ENCODE data around the gene KCNMA1.

Gene KCNMA1

DNA sequence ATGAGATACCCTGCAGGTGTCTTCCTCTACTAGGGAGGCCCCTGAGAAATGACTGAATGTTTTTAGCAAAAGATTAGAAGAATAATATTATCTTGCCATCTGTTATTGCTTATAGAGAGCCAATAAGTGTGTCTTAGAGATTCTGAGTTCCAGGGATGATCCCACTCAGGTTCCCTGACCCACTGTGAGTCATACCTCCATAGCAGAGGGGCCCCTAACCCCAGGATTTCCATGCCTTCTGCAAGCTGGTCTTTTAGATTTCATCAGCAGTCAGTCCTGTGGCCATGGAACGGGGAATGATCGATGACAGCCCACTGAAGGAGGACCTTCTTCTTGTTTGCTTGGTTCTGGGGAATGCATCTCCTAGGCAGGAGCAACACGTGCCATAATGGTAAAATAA lies 333.4 kb downstream of the KCNMA1 start:
- no peak for TF ChIP-seq CTCF (IDR thresholded peaks at IDR 0.05; ENCODE audit: control insufficient read depth, extremely low read depth, insufficient read depth)
- H3K4me3 ChIP-seq (ENCODE audit: low read depth, low read length) = no peak overlapping the region
- no peak for DNase-seq (ENCODE audit: low read depth)

- H3K4me3 ChIP-seq (ENCODE audit: low read depth, low read length) = no peak overlapping the region
- TF ChIP-seq CTCF (IDR thresholded peaks at IDR 0.05; ENCODE audit: control insufficient read depth, extremely low read depth, insufficient read depth) = no peak
- no peak for DNase-seq (ENCODE audit: low read depth)
Observed at GRCh38 chr10:77301305-77301730, 336.3 kb downstream of the KCNMA1 start.

GRCh38 chr10:77300682-77301302 lies 336.8 kb downstream of the KCNMA1 start:
- no peak for TF ChIP-seq CTCF (IDR thresholded peaks at IDR 0.05; ENCODE audit: control insufficient read depth, extremely low read depth, insufficient read depth)
- DNase-seq (ENCODE audit: low read depth) = no peak
- no peak overlapping the region for H3K4me3 ChIP-seq (ENCODE audit: low read depth, low read length)

- no peak for DNase-seq (ENCODE audit: low read depth)
- no peak overlapping the region for H3K4me3 ChIP-seq (ENCODE audit: low read depth, low read length)
- TF ChIP-seq CTCF (IDR thresholded peaks at IDR 0.05; ENCODE audit: control insufficient read depth, extremely low read depth, insufficient read depth) = no peak
Observed at GRCh38 chr10:77299320-77299719, 338.3 kb downstream of the KCNMA1 start.

DNA sequence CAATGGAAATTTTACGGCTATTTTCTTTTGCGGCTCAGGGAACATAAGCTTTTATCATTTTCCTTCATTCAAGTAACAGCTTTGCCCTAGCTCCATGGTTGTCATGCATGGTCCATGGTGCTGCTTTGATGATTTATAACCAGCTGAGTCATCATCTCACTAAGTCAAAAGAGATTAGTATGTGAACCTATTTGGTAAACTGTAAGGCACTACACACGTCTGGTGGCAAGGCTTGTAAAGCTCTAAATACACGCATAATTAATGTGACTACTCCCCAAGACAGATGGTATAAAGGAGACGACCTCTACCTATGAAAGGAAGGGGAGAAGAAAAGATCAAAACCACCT lies 340.2 kb downstream of the KCNMA1 start:
- no peak for TF ChIP-seq CTCF (IDR thresholded peaks at IDR 0.05; ENCODE audit: control insufficient read depth, extremely low read depth, insufficient read depth)
- DNase-seq (ENCODE audit: low read depth) = no peak
- H3K4me3 ChIP-seq (ENCODE audit: low read depth, low read length) = no peak overlapping the region

DNA sequence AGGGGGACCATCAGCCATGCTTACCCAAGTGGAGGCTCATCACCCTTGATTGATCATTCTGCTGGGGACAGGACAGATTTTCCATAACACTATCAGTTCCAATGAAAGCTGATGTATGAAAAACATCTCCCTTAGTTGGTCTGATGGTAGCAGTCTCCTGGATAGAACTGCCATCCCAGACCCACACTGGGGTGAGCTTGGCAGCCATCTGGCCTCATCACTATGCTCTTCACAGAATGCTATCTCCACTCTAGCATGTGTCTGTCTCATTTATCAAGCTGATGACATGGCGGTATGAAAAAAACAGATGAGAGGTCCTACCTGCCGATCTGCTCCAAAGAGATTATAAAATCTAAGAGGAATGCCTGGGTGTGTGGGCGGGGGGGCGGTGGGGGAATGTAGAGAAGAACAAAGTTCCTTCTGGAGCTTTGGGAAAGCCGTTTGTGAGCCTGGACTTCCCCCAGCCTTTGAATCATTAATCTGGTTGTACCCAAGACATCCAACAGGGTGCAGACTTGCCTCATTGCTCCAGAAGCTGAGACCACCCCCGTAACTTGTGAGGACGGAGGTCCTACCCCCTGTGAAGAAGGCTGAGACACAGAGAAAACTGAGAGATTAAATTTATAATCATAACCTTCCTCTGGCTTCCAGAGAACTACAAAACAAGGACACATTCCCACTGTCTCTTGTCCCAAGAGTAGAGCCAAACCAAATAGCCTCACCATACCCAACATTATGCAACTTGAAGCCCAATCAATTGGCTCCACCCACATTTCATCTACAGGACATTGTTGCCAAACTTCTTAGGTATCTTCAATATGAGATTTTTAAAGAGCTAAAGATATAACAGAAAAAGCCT lies 340.8 kb downstream of the KCNMA1 start:
- H3K4me3 ChIP-seq (ENCODE audit: low read depth, low read length) = no peak overlapping the region
- TF ChIP-seq CTCF (IDR thresholded peaks at IDR 0.05; ENCODE audit: control insufficient read depth, extremely low read depth, insufficient read depth) = no peak
- no peak for DNase-seq (ENCODE audit: low read depth)

All from LNCaP clone FGC (cell line).